NCI-H1930 (cell line): ENCODE results near the gene DMPK.
"Not testable (repeated sequence)": the region's sequence is repeated elsewhere in the genome, so short reads cannot be mapped to it uniquely, and the experiment has no call there.

ENCODE experiments used
- DNase-seq, 2 experiments: peaks; one replicate each; lab custom pipeline; 2025; lab: John Stamatoyannopoulos, UW

DMPK gene

GRCh38 chr19:45768984-45769782, 13.1 kb downstream of the DMPK start, which contains the start of gene SIX5:
Gene SIX5 (minus strand): TSS chr19:45769252. CDS start chr19:45768844, 408 bp downstream.
- peak; percentile 95 to 98 for DNase-seq

- no peak for DNase-seq
These were observed 13.7 kb downstream of the DMPK start for GRCh38 chr19:45768655-45768983.

GRCh38 chr19:45767881-45768654, 14.2 kb downstream of the DMPK start:
- peak in 1 of 2 experiments; percentile 34 for DNase-seq

- DNase-seq: no peak
These were observed 14.8 kb downstream of the DMPK start for GRCh38 chr19:45767410-45767880.

- no peak for DNase-seq
These were observed 15.4 kb downstream of the DMPK start for GRCh38 chr19:45766869-45767346.

- no peak for DNase-seq
These were observed 15.9 kb downstream of the DMPK start for GRCh38 chr19:45766296-45766868.

GRCh38 chr19:45765702-45766295, 16.5 kb downstream of the DMPK start:
- no peak for DNase-seq

- no peak for DNase-seq
These were observed 17.2 kb downstream of the DMPK start for GRCh38 chr19:45764945-45765701.

- DNase-seq: no peak
These were observed 17.8 kb downstream of the DMPK start for GRCh38 chr19:45764475-45764874.

GRCh38 chr19:45763691-45764294, 18.5 kb downstream of the DMPK start:
- DNase-seq: no peak

GRCh38 chr19:45762870-45763631, 19.2 kb downstream of the DMPK start:
- DNase-seq: no peak

- no peak for DNase-seq
These were observed 20.6 kb downstream of the DMPK start for GRCh38 chr19:45761714-45762113.

GRCh38 chr19:45758921-45759320, 23.4 kb downstream of the DMPK start:
- DNase-seq: no peak

- DNase-seq: no peak
These were observed 24.6 kb downstream of the DMPK start for GRCh38 chr19:45757695-45758094.

GRCh38 chr19:45754323-45754722, 28.0 kb downstream of the DMPK start:
- DNase-seq: no peak

GRCh38 chr19:45753548-45753947, 28.7 kb downstream of the DMPK start:
- no peak for DNase-seq

- DNase-seq: no peak
These were observed 29.7 kb downstream of the DMPK start for GRCh38 chr19:45752639-45753038.

GRCh38 chr19:45751483-45751882, 30.8 kb downstream of the DMPK start:
- DNase-seq: not testable (repeated sequence)

GRCh38 chr19:45747513-45747912, 34.8 kb downstream of the DMPK start:
- no peak for DNase-seq

GRCh38 chr19:45746866-45747265, 35.4 kb downstream of the DMPK start:
- DNase-seq: no peak
